ENCODE measurements around the gene RAB15.

DNA sequence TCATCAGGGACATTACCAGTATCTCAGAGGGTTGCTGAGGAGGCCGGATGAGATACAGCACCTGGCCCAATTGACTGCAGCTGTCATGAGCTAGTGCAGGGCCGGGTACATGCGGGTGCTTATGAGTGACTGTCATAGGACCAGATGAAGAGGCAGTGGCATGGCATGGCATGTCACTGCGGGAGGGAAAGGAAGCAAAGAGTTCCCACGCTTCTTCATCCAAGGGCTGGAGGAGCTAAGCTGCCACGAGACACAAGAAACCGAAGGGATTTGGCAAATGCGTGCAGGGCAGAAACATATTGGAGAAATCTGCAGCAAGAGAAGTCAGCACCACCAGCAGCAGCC lies 18.9 kb downstream of the RAB15 start:
- TF ChIP-seq, protein P1, sequence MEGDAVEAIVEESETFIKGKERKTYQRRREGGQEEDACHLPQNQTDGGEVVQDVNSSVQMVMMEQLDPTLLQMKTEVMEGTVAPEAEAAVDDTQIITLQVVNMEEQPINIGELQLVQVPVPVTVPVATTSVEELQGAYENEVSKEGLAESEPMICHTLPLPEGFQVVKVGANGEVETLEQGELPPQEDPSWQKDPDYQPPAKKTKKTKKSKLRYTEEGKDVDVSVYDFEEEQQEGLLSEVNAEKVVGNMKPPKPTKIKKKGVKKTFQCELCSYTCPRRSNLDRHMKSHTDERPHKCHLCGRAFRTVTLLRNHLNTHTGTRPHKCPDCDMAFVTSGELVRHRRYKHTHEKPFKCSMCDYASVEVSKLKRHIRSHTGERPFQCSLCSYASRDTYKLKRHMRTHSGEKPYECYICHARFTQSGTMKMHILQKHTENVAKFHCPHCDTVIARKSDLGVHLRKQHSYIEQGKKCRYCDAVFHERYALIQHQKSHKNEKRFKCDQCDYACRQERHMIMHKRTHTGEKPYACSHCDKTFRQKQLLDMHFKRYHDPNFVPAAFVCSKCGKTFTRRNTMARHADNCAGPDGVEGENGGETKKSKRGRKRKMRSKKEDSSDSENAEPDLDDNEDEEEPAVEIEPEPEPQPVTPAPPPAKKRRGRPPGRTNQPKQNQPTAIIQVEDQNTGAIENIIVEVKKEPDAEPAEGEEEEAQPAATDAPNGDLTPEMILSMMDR (IDR thresholded peaks at IDR 0.05; ENCODE audit: low read depth, low read length) = no peak
- no peak for TF ChIP-seq EZH2phosphoT487 (IDR thresholded peaks at IDR 0.05; ENCODE audit: low read depth)
